H9 (cell line): ENCODE results near the gene AGBL3. TPM values are rescaled to one million over a fixed set of nuclear protein-coding genes. Genes with fewer than 3 reads are reported as not detected.

Experiments used
- DNase-seq: peaks from one replicate; pipeline ENCODE4 v3.0.0-alpha.2; 2017
- H2AFZ ChIP-seq: one replicate; pipeline ENCODE4 v1.6.1; 2013; ENCODE audit warnings: mild to moderate bottlenecking, low read length, control low read depth, moderate library complexity
- H2AK5ac ChIP-seq: 2 replicates; pipeline ENCODE4 v1.6.1; 2013; ENCODE audit warnings: low read length, control low read depth, mixed read lengths; ENCODE audit not compliant: insufficient read length
- H2BK120ac ChIP-seq: one replicate; pipeline ENCODE4 v1.6.1; 2013; ENCODE audit warnings: low read depth, mild to moderate bottlenecking, low read length, control low read depth, inconsistent platforms; ENCODE audit not compliant: poor library complexity, severe bottlenecking
- H2BK12ac ChIP-seq: 2 replicates; pipeline ENCODE4 v1.6.1; 2013; ENCODE audit warnings: low read length, control low read depth, mixed read lengths, low read depth; ENCODE audit not compliant: insufficient read length
- H2BK15ac ChIP-seq: 2 replicates; pipeline ENCODE4 v1.6.1; 2013; ENCODE audit warnings: low read depth, low read length, control low read depth
- H2BK20ac ChIP-seq: one replicate; pipeline ENCODE4 v1.6.1; 2013; ENCODE audit warnings: low read depth, mild to moderate bottlenecking, low read length, control low read depth, inconsistent platforms; ENCODE audit not compliant: poor library complexity, severe bottlenecking
- H2BK5ac ChIP-seq: 2 replicates; pipeline ENCODE4 v1.6.1; 2013; ENCODE audit warnings: low read length, control low read depth, mixed read lengths; ENCODE audit not compliant: insufficient read length
- H3K14ac ChIP-seq: 2 replicates; pipeline ENCODE4 v1.6.1; 2013; ENCODE audit warnings: low read length, control low read depth; ENCODE audit not compliant: insufficient read depth
- H3K18ac ChIP-seq: 2 replicates; pipeline ENCODE4 v1.6.1; 2013; ENCODE audit warnings: low read depth, mild to moderate bottlenecking, mixed read lengths, low read length, control low read depth; ENCODE audit not compliant: insufficient read length
- H3K23ac ChIP-seq: 2 replicates; pipeline ENCODE4 v1.6.1; 2013; ENCODE audit warnings: low read length, control low read depth, mixed read lengths, low read depth; ENCODE audit not compliant: insufficient read length
- H3K23me2 ChIP-seq: 2 replicates; pipeline ENCODE4 v1.6.1; 2013; ENCODE audit warnings: low read depth, mild to moderate bottlenecking, mixed read lengths, low read length, control low read depth; ENCODE audit not compliant: insufficient read length, poor library complexity, severe bottlenecking
- H3K27ac ChIP-seq: 2 replicates; pipeline ENCODE4 v1.5.1; 2013; ENCODE audit warnings: low read length, control low read depth, mixed read lengths, low read depth; ENCODE audit not compliant: insufficient read length
- H3K27me3 ChIP-seq: 2 replicates; pipeline ENCODE4 v1.6.1; 2013; ENCODE audit warnings: low read length, control low read depth, inconsistent platforms; ENCODE audit not compliant: insufficient read depth
- H3K4ac ChIP-seq: 2 replicates; pipeline ENCODE4 v1.6.1; 2013; ENCODE audit warnings: low read depth, mild to moderate bottlenecking, control low read depth, inconsistent platforms, low read length, moderate library complexity
- H3K4me1 ChIP-seq: 2 replicates; pipeline ENCODE4 v1.6.1; 2013; ENCODE audit warnings: low read length, control low read depth, inconsistent platforms; ENCODE audit not compliant: insufficient read depth
- H3K4me2 ChIP-seq: 2 replicates; pipeline ENCODE4 v1.6.1; 2013; ENCODE audit warnings: low read length, control low read depth, mixed read lengths; ENCODE audit not compliant: insufficient read length, insufficient read depth
- H3K56ac ChIP-seq: 2 replicates; pipeline ENCODE4 v1.6.1; 2013; ENCODE audit warnings: low read depth, mild to moderate bottlenecking, mixed read lengths, low read length, control low read depth; ENCODE audit not compliant: insufficient read length
- H3K79me1 ChIP-seq: 2 replicates; pipeline ENCODE4 v1.6.1; 2013; ENCODE audit warnings: low read depth, mild to moderate bottlenecking, moderate library complexity, low read length, control low read depth, inconsistent platforms; ENCODE audit not compliant: insufficient read depth, poor library complexity, severe bottlenecking
- H3K79me2 ChIP-seq: 2 replicates; pipeline ENCODE4 v1.6.1; 2013; ENCODE audit warnings: low read length, control low read depth, inconsistent platforms; ENCODE audit not compliant: insufficient read depth
- H3K9ac ChIP-seq: 2 replicates; pipeline ENCODE4 v1.6.1; 2013; ENCODE audit warnings: low read length, control low read depth, mixed read lengths; ENCODE audit not compliant: insufficient read length; ENCODE audit errors: extremely low read depth
- H3K9me3 ChIP-seq: one replicate; pipeline ENCODE4 v1.6.1; 2013; ENCODE audit warnings: low read depth, low read length, inconsistent platforms; ENCODE audit not compliant: control insufficient read depth
- H3T11ph ChIP-seq: one replicate; pipeline ENCODE4 v1.6.1; 2013; ENCODE audit warnings: mild to moderate bottlenecking, low read length, control low read depth, inconsistent platforms
- H4K20me1 ChIP-seq: one replicate; pipeline ENCODE4 v1.6.1; 2013; ENCODE audit not compliant: control insufficient read depth, insufficient read length, insufficient read depth
- H4K5ac ChIP-seq: 2 replicates; pipeline ENCODE4 v1.6.1; 2013; ENCODE audit warnings: low read depth, mild to moderate bottlenecking, mixed read lengths, low read length, control low read depth; ENCODE audit not compliant: insufficient read length
- H4K8ac ChIP-seq: replicated peaks from 2 replicates; pipeline ENCODE4 v1.6.1; 2013; ENCODE audit warnings: low read length, control low read depth, mixed read lengths, low read depth; ENCODE audit not compliant: insufficient read length
- H4K91ac ChIP-seq: 2 replicates; pipeline ENCODE4 v1.6.1; 2013; ENCODE audit warnings: low read depth, mild to moderate bottlenecking, moderate library complexity, mixed read lengths, low read length, control low read depth; ENCODE audit not compliant: insufficient read length
- H3K27ac Mint-ChIP-seq, 3 experiments: 2 replicates in 2 of 3; 3 replicates in 1 of 3; pipeline ENCODE4 v1.8.0; 2020 to 2021; ENCODE audit warnings: mixed read lengths in 3 of 3, mild to moderate bottlenecking in 1 of 3, moderate library complexity in 1 of 3
- H3K27me3 Mint-ChIP-seq: 2 replicates; pipeline ENCODE4 v1.8.0; 2021; ENCODE audit warnings: low read depth, mild to moderate bottlenecking, moderate library complexity, mixed read lengths
- H3K36me3 Mint-ChIP-seq, 3 experiments: 2 replicates in 2 of 3; 3 replicates in 1 of 3; pipeline ENCODE4 v1.8.0; 2020 to 2021; ENCODE audit warnings: low read depth in 3 of 3, mixed read lengths in 3 of 3; ENCODE audit not compliant: insufficient read depth in 1 of 3
- H3K4me1 Mint-ChIP-seq, 2 experiments: 2 replicates each; pipeline ENCODE4 v1.8.0; 2020; ENCODE audit warnings: mixed read lengths in 2 of 2
- H3K4me3 Mint-ChIP-seq, 2 experiments: 2 replicates in 1 of 2; 3 replicates in 1 of 2; pipeline ENCODE4 v1.8.0; 2020 to 2021; ENCODE audit warnings: mild to moderate bottlenecking in 2 of 2, mixed read lengths in 2 of 2, moderate library complexity in 1 of 2
- H3K9me3 Mint-ChIP-seq, 2 experiments: 2 replicates in 1 of 2; 3 replicates in 1 of 2; pipeline ENCODE4 v1.8.0; 2020; ENCODE audit warnings: mild to moderate bottlenecking in 2 of 2, mixed read lengths in 2 of 2, moderate library complexity in 1 of 2
- WGBS: extraction: QIAGEN DNeasy Blood & Tissue Kit; methylation state at CpG from one replicate; pipeline ENCODE4 v1.1.7; 2013; ENCODE audit warnings: missing lambda C conversion rate, low lambda C conversion rate, mixed read lengths; ENCODE audit not compliant: insufficient read length; ENCODE audit errors: extremely low coverage; 5-methylcytosine and 5-hydroxymethylcytosine counted together
- total RNA-seq: library from RNA; stranded (reverse); gene quantifications from 2 replicates; pipeline ENCODE4 v1.2.1, GENCODE V29; 2021
- TF ChIP-seq, protein P1 (sequence below): fragments of 200-600 bp; sonication (generic); conservative IDR thresholded peaks from 3 replicates; pipeline ENCODE4 v1.8.0; 2021; ENCODE audit warnings: antibody characterized with exemption, mild to moderate bottlenecking

The AGBL3 gene
- total RNA-seq, 1 experiment from 2014 or later = 2.4 TPM

DNA sequence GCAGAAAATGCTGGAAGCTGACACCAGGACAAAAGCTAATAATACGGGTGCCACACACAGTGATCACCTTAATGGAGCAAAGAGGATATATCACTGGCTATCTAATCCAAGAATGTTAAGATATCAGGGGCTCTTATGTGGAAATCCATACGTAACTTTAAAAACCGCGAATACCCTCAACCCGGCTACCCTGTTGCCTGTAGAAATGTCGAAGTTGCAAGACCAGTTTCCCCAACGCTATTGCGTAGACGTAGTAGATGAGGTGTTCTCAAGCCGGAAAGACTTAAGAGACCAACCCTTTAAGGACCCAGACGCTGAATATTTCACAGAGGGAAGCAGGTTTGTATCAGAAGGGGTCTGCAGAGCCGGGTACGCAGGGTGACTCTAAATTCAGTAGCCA is 192.1 kb downstream of the AGBL3 start:
- H2BK12ac ChIP-seq = no peak overlapping the region
- H2BK120ac ChIP-seq = no peak overlapping the region
- H3K14ac ChIP-seq = no peak overlapping the region
- no peak overlapping the region for H2BK5ac ChIP-seq
- no peak overlapping the region for H2BK15ac ChIP-seq
- H4K20me1 ChIP-seq = no peaks in the 10 kb centered on the region
- Mint-ChIP-seq H3K27me3 (no peaks in the 10 kb centered on the region), H3K4me1 (peaks cover 17 to 27% of the 10 kb centered on the region in 2 experiments), H3K9me3 (peaks cover 34 to 37% of the 10 kb centered on the region in 2 experiments), H3K27ac (no peak overlapping the region), H3K36me3 (peaks cover 22 to 49% (median 35%) of the 10 kb centered on the region in 3 experiments), H3K4me3 (no peak overlapping the region)
- H3K9ac ChIP-seq = no peak overlapping the region
- H2AK5ac ChIP-seq = no peak overlapping the region
- TF ChIP-seq, protein P1, sequence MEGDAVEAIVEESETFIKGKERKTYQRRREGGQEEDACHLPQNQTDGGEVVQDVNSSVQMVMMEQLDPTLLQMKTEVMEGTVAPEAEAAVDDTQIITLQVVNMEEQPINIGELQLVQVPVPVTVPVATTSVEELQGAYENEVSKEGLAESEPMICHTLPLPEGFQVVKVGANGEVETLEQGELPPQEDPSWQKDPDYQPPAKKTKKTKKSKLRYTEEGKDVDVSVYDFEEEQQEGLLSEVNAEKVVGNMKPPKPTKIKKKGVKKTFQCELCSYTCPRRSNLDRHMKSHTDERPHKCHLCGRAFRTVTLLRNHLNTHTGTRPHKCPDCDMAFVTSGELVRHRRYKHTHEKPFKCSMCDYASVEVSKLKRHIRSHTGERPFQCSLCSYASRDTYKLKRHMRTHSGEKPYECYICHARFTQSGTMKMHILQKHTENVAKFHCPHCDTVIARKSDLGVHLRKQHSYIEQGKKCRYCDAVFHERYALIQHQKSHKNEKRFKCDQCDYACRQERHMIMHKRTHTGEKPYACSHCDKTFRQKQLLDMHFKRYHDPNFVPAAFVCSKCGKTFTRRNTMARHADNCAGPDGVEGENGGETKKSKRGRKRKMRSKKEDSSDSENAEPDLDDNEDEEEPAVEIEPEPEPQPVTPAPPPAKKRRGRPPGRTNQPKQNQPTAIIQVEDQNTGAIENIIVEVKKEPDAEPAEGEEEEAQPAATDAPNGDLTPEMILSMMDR = no peak
- peaks cover 5% of the 10 kb centered on the region; the same call in 1 of the 2 replicates for H3K4me1 ChIP-seq
- no peak overlapping the region for H3K27ac ChIP-seq
- H4K5ac ChIP-seq = no peak overlapping the region
- H3K23ac ChIP-seq = no peak overlapping the region
- H3K56ac ChIP-seq = no peak overlapping the region
- DNase-seq = no peak
- H3K4me2 ChIP-seq = no peak overlapping the region
- no peak overlapping the region for H3K18ac ChIP-seq
- H3T11ph ChIP-seq = no peak overlapping the region
- no peak overlapping the region for H4K91ac ChIP-seq
- no peak overlapping the region for H4K8ac ChIP-seq
- H3K4ac ChIP-seq = no peak overlapping the region
- H2AFZ ChIP-seq = no peak overlapping the region
- H3K79me1 ChIP-seq = no peaks in the 10 kb centered on the region
- H3K23me2 ChIP-seq = no peaks in the 10 kb centered on the region
- peaks cover 25% of the 10 kb centered on the region for H3K9me3 ChIP-seq
- H2BK20ac ChIP-seq = no peak overlapping the region
- H3K27me3 ChIP-seq = no peaks in the 10 kb centered on the region
- H3K79me2 ChIP-seq = no peaks in the 10 kb centered on the region
- WGBS = no CpG with 5 or more reads among the region's 13 CpGs
